GM18951 (cell line): ENCODE measurements around the gene TMEM179.
"Not testable (repeated sequence)": the region's sequence is repeated elsewhere in the genome, so short reads cannot be mapped to it uniquely, and the experiment has no call there.

Experiments
- POLR2A ChIP-seq: IDR thresholded peaks from 4 replicates; pipeline ENCODE4 v1.6.1; 2011; ENCODE audit warnings: mild to moderate bottlenecking; ENCODE audit not compliant: insufficient read length, insufficient read depth; ENCODE audit errors: extremely low read depth
- in situ Hi-C: fragments of 300-500 bp; cut with MboI; formaldehyde crosslinking; loops from one replicate; pipeline ENCODE4 v1.12.0; 2022; ENCODE audit warnings: low sequenced_read_pairs, mixed read lengths, inconsistent platforms; ENCODE audit not compliant: unreplicated experiment

TMEM179 gene

GRCh38 chr14:104580961-104581360 is 23.6 kb downstream of the TMEM179 start:
- TF ChIP-seq POLR2A: no peak
- in situ Hi-C loops: no loop called here

GRCh38 chr14:104579939-104580338 is 24.6 kb downstream of the TMEM179 start:
- in situ Hi-C loops: not testable (repeated sequence)

- in situ Hi-C loops: no loop called here
- TF ChIP-seq POLR2A: no peak
These were observed 25.1 kb downstream of the TMEM179 start, which contains the start of gene C14orf180 for GRCh38 chr14:104579507-104579906. TSS of gene C14orf180 (plus strand) at chr14:104579764. CDS start at chr14:104586431, 6,667 bp downstream.

- TF ChIP-seq POLR2A: no peak
- in situ Hi-C loops: no loop called here
These were observed 26.3 kb downstream of the TMEM179 start for GRCh38 chr14:104578321-104578720.

GRCh38 chr14:104577847-104578301 is 26.7 kb downstream of the TMEM179 start:
- in situ Hi-C loops: no loop called here
- no peak for TF ChIP-seq POLR2A

- in situ Hi-C loops: no loop called here
- no peak for TF ChIP-seq POLR2A
These were observed 27.1 kb downstream of the TMEM179 start for GRCh38 chr14:104577426-104577825.

GRCh38 chr14:104576970-104577332 is 27.6 kb downstream of the TMEM179 start:
- in situ Hi-C loops: no loop called here
- TF ChIP-seq POLR2A: no peak

- in situ Hi-C loops: no loop called here
- TF ChIP-seq POLR2A: no peak
These were observed 28.2 kb downstream of the TMEM179 start for GRCh38 chr14:104576232-104576969.

- TF ChIP-seq POLR2A: no peak
- in situ Hi-C loops: no loop called here
These were observed 29.5 kb downstream of the TMEM179 start for GRCh38 chr14:104574978-104575583.

GRCh38 chr14:104574536-104574935 is 30.0 kb downstream of the TMEM179 start:
- in situ Hi-C loops: no loop called here
- no peak for TF ChIP-seq POLR2A

- in situ Hi-C loops: no loop called here
- TF ChIP-seq POLR2A: no peak
These were observed 30.6 kb downstream of the TMEM179 start for GRCh38 chr14:104573930-104574329.

- no peak for TF ChIP-seq POLR2A
- in situ Hi-C loops: no loop called here
These were observed 31.9 kb downstream of the TMEM179 start for GRCh38 chr14:104572668-104573067.

GRCh38 chr14:104572024-104572626 is 32.4 kb downstream of the TMEM179 start:
- no peak for TF ChIP-seq POLR2A
- in situ Hi-C loops: no loop called here

GRCh38 chr14:104571246-104571645 is 33.3 kb downstream of the TMEM179 start:
- TF ChIP-seq POLR2A: no peak

More at GRCh38 chr14:104571246-104571645, 33.3 kb downstream of the TMEM179 start:
- in situ Hi-C loops: no loop called here
